PC-3 (cell line): ENCODE measurements around the gene SLC33A1. TPM values are rescaled to one million over a fixed set of nuclear protein-coding genes. Genes with fewer than 3 reads are reported as not detected.
"Not testable (repeated sequence)": the region's sequence is repeated elsewhere in the genome, so short reads cannot be mapped to it uniquely, and the experiment has no call there.

Source experiments
- ATAC-seq: fragments of 200-7000 bp; cut with Tn5 transposase; 2 replicates; pipeline ENCODE4 v1.9.1; 2020; ENCODE audit warnings: mild to moderate bottlenecking, moderate library complexity
- BruUV-seq: library from RNA; stranded (reverse); fragments of 400-500 nt; replicated peaks from 2 replicates; lab custom pipeline; 2021; lab: Mats Ljungman, UMichigan
- CTCF ChIA-PET: fragments of 300-600 bp; sonication (Branson Sonifier 250); formaldehyde crosslinking; loops from one replicate; lab custom pipeline; 2022; ENCODE audit warnings: antibody characterized with exemption; lab: Charles Lee
- POLR2A ChIA-PET: fragments of 300-600 bp; sonication (Branson Sonifier 250); formaldehyde crosslinking; loops from one replicate; lab custom pipeline; 2022; ENCODE audit warnings: antibody characterized with exemption; ENCODE audit not compliant: unreplicated experiment; lab: Charles Lee
- DNase-seq: peaks from one replicate; pipeline ENCODE4 v3.0.0-alpha.2; 2015
- H2AFZ ChIP-seq: fragments of 300-600 bp; sonication (generic); 2 replicates; pipeline ENCODE4 v1.6.0; 2016; ENCODE audit warnings: antibody characterized with exemption, low read length
- H3F3A ChIP-seq: fragments of 300-600 bp; sonication (generic); one replicate; pipeline ENCODE4 v1.6.0; 2017; ENCODE audit warnings: antibody characterized with exemption, low read length, control low read depth, mild to moderate bottlenecking; ENCODE audit not compliant: unreplicated experiment
- H3K27ac ChIP-seq: fragments of 300-600 bp; sonication (generic); 2 replicates; pipeline ENCODE4 v1.5.1; 2016; ENCODE audit warnings: mild to moderate bottlenecking, low read length
- H3K27me3 ChIP-seq: fragments of 300-600 bp; sonication (generic); 2 replicates; pipeline ENCODE4 v1.6.1; 2016; ENCODE audit warnings: low read length, mixed read lengths
- H3K36me3 ChIP-seq: fragments of 300-600 bp; sonication (generic); 2 replicates; pipeline ENCODE4 v1.6.1; 2016; ENCODE audit warnings: low read depth, mixed run types, low read length, mixed read lengths
- H3K4me1 ChIP-seq: fragments of 300-600 bp; sonication (generic); 2 replicates; pipeline ENCODE4 v1.5.1; 2016; ENCODE audit warnings: low read length; ENCODE audit not compliant: insufficient read depth
- H3K4me2 ChIP-seq: fragments of 300-600 bp; sonication (generic); 2 replicates; pipeline ENCODE4 v1.6.0; 2016; ENCODE audit warnings: low read length
- H3K4me3 ChIP-seq: fragments of 300-600 bp; sonication (generic); 2 replicates; pipeline ENCODE4 v1.5.1; 2016; ENCODE audit warnings: mild to moderate bottlenecking, low read length, mixed read lengths
- H3K79me2 ChIP-seq: fragments of 300-600 bp; sonication (generic); 2 replicates; pipeline ENCODE4 v1.6.1; 2017; ENCODE audit warnings: low read length, mixed read lengths
- H3K9ac ChIP-seq: fragments of 300-600 bp; sonication (generic); 2 replicates; pipeline ENCODE4 v1.6.0; 2016; ENCODE audit warnings: mild to moderate bottlenecking, low read length
- H3K9me2 ChIP-seq: fragments of 300-600 bp; sonication (generic); replicated peaks from 2 replicates; pipeline ENCODE4 v1.6.1; 2016; ENCODE audit warnings: mixed run types, low read length, mixed read lengths
- H3K9me3 ChIP-seq: fragments of 300-600 bp; sonication (generic); 2 replicates; pipeline ENCODE4 v1.6.1; 2016; ENCODE audit warnings: low read length, mixed read lengths
- H4K20me1 ChIP-seq: fragments of 300-600 bp; sonication (generic); 2 replicates; pipeline ENCODE4 v1.6.1; 2016; ENCODE audit warnings: low read length, mixed read lengths
- EZH2 ChIP-seq: fragments of 300-600 bp; sonication (generic); IDR thresholded peaks from one replicate; pipeline ENCODE4 v1.6.1; 2017; ENCODE audit warnings: antibody characterized with exemption, mild to moderate bottlenecking, low read length; ENCODE audit not compliant: unreplicated experiment
- EZH2phosphoT487 ChIP-seq: fragments of 300-600 bp; sonication (generic); IDR thresholded peaks from 2 replicates; pipeline ENCODE4 v1.6.1; 2018; ENCODE audit warnings: mild to moderate bottlenecking, antibody characterized with exemption, low read length, borderline replicate concordance
- intact Hi-C: fragments of 100-400 bp; cut with micrococcal nuclease; formaldehyde crosslinking; loops from 2 replicates; pipeline ENCODE4 v1.9.0; 2023
- total RNA-seq: library from RNA; depleted of rRNA; stranded (reverse); fragments of >200 nt; gene quantifications from 2 replicates; pipeline ENCODE4 v1.2.3, GENCODE V29; 2014
- TF ChIP-seq, protein P1 (sequence below): fragments of 300-600 bp; sonication (generic); conservative IDR thresholded peaks from 2 replicates; pipeline ENCODE4 v1.5.1; 2017; ENCODE audit warnings: antibody characterized with exemption, low read depth, mild to moderate bottlenecking, low read length

Gene SLC33A1
- total RNA-seq, 1 experiment from 2014 or later, result 32.9 TPM

DNA sequence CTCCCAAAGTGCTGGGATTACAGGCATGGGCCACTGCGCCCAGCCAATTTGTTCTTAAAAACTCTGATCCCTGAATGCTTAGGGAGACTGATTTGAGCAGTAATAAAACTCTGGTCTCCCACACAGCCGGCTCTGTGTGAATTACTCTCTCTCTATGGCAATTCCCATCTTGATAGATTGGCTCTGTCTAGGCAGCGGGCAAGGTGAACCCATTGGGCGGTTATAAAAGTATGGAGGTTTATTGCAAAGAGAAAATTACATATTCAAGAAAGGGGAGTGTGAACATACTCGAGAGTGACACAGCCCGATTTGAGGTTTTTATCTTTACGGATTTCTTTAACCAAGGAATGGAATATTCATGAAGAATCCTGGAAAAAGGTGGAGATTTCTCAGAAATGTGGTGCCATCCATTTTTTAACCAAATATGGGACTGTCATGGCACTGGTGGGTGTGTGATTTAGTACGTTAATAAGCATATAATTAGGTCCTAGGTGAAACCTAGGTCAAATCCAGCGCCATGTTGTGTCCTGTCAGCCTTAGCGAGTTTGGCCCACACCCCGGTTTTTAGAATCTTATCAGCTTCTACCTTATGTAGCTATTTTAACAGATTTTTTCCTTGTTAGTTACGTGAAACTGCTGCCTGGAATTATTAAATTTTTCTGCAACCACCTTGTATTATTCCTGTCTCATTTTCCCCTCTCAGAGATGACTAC, 9.0 kb upstream of the SLC33A1 start:
- H3K9me2 ChIP-seq, result no peaks in the 10 kb centered on the region
- BruUV-seq, result no TSS peak
- H2AFZ ChIP-seq, result no peak overlapping the region

DNA sequence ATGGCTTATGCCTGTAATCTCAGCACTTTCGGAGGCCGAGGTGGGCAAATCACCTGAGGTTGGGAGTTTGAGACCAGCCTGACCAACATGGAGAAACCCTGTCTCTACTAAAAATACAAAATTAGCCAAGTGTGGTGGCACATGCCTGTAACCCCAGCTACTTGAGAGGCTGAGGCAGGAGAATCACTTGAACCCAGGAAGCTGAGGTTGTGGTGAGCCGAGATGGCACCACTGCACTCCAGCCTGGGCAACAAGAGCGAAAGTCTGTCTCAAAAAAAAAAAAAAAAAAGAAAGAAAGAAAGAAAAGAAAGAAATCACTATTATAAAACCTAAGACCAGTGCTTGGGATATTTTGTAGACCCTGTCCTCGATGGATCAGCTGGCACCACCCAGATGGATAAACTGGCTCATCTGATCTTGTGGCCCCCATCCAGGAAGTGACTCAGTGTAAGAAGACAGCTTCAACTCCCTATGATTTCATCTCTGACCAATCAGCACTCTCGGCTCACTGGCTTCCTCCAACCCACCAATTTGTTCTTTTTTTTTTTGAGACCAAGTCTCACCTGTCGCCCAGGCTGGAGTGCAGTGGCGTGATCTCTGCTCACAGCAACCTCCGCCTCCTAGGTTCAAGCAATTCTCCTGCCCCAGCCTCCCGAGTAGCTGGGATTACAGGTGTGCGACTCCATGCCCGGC, 8.2 kb upstream of the SLC33A1 start:
- H3K4me2 ChIP-seq, H3K9me3 ChIP-seq, H2AFZ ChIP-seq, H3F3A ChIP-seq, POLR2A ChIA-PET, H4K20me1 ChIP-seq, H3K4me1 ChIP-seq, H3K9me2 ChIP-seq, CTCF ChIA-PET, H3K4me3 ChIP-seq, H3K9ac ChIP-seq, intact Hi-C loops, H3K27ac ChIP-seq, H3K79me2 ChIP-seq, BruUV-seq, H3K27me3 ChIP-seq, H3K36me3 ChIP-seq: not testable (repeated sequence)
- ATAC-seq (0 out of 2 replicates have a peak, but pooled peaks have one; percentile 12), DNase-seq (peak; percentile 71)

More for the DNA sequence above, 9.0 kb upstream of the SLC33A1 start:
- Histone ChIP-seq H3K27ac (no peak overlapping the region), H3K4me3 (no peak overlapping the region), H3K4me2 (no peak overlapping the region), H3K9ac (no peak overlapping the region), H3K4me1 (no peaks in the 10 kb centered on the region), H3K9me3 (no peaks in the 10 kb centered on the region), H3K36me3 (no peaks in the 10 kb centered on the region), H3K79me2 (no peaks in the 10 kb centered on the region), H3K27me3 (no peaks in the 10 kb centered on the region), H3F3A (no peaks in the 10 kb centered on the region), H4K20me1 (no peaks in the 10 kb centered on the region)
- intact Hi-C loops, result no loop called here
- ATAC-seq (no peak), DNase-seq (no peak)
- CTCF ChIA-PET, result no interaction called here
- POLR2A ChIA-PET, result no interaction called here
- TF ChIP-seq EZH2phosphoT487 (no peak), EZH2 (no peak)
- TF ChIP-seq, protein P1, sequence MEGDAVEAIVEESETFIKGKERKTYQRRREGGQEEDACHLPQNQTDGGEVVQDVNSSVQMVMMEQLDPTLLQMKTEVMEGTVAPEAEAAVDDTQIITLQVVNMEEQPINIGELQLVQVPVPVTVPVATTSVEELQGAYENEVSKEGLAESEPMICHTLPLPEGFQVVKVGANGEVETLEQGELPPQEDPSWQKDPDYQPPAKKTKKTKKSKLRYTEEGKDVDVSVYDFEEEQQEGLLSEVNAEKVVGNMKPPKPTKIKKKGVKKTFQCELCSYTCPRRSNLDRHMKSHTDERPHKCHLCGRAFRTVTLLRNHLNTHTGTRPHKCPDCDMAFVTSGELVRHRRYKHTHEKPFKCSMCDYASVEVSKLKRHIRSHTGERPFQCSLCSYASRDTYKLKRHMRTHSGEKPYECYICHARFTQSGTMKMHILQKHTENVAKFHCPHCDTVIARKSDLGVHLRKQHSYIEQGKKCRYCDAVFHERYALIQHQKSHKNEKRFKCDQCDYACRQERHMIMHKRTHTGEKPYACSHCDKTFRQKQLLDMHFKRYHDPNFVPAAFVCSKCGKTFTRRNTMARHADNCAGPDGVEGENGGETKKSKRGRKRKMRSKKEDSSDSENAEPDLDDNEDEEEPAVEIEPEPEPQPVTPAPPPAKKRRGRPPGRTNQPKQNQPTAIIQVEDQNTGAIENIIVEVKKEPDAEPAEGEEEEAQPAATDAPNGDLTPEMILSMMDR, result no peak

DNA sequence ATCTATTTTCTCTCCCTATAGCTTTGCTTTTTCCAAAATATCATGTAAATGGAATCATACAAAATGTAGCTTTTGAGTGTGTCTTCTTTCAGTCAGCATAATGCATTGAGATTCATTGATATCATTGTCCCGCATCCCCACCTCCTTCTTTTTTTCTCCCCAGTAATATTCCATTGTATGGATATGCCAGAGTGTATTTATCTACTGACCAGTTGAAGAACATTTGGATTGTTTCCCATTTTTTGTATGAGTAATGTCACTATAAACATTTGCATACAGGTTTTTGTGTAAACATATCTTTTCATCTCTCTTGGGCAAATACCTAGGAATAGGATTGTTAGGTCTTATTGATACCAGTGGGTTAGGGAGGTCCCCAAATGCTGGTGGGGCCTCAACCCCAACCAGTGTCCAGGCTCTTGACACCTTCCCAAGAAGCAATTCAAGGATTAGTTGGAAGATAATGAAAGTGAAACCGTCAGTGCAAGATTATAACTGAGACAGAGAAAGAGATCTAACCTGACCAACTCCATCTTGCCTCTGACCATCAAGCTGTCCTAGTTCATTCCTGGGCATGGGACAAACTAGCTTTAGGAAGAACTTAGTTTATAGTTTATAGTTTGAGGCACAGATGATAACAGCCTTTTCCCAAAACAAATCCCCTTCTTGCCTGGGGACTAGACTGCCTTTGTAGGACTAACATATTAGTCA, 7.4 kb upstream of the SLC33A1 start:
- ChIA-PET CTCF (no interaction called here), POLR2A (no interaction called here)
- Histone ChIP-seq H3K27ac (no peak overlapping the region), H4K20me1 (no peaks in the 10 kb centered on the region), H3K9me3 (no peaks in the 10 kb centered on the region), H3K9ac (no peak overlapping the region), H3K4me1 (no peaks in the 10 kb centered on the region), H3F3A (no peaks in the 10 kb centered on the region), H3K9me2 (no peaks in the 10 kb centered on the region), H3K4me3 (no peak overlapping the region), H3K36me3 (no peaks in the 10 kb centered on the region), H3K4me2 (no peak overlapping the region), H3K79me2 (no peaks in the 10 kb centered on the region), H3K27me3 (no peaks in the 10 kb centered on the region), H2AFZ (no peak overlapping the region)
- BruUV-seq, result no TSS peak
- TF ChIP-seq EZH2phosphoT487 (no peak), EZH2 (no peak)
- TF ChIP-seq, protein P1, result no peak
- intact Hi-C loops, result loop anchor here (2.0 kb wide), 1 partner anchor 159 kb away; no protein-coding TSS in a partner anchor
- ATAC-seq (0 out of 2 replicates have a peak, but pooled peaks have one; percentile 29), DNase-seq (peak; percentile 70)

DNA sequence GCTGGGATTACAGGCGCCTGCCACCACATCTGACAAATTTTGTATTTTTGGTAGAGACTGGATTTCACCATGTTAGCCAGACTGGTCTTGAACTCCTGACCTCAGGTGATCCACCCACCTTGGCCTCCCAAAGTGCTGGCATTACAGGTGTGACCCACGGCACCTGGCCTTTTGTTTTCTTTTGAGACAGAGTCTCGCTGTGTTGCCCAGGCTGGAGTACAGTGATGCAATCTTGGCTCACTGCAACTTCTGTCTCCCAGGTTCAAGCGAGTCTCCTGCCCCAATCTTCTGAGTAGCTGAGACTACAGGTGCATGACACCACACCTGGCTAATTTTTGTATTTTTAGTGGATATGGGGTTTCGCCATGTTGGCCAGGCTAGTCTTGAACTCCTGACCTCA, 6.2 kb upstream of the SLC33A1 start:
- DNase-seq, H3K4me3 ChIP-seq, H3K4me1 ChIP-seq, H2AFZ ChIP-seq, H4K20me1 ChIP-seq, H3K36me3 ChIP-seq, H3F3A ChIP-seq, BruUV-seq, H3K79me2 ChIP-seq, H3K9me2 ChIP-seq, H3K27ac ChIP-seq, POLR2A ChIA-PET, H3K27me3 ChIP-seq, ATAC-seq, H3K9me3 ChIP-seq, H3K4me2 ChIP-seq, H3K9ac ChIP-seq, CTCF ChIA-PET: not testable (repeated sequence)
- intact Hi-C loops, result loop anchor here (1.0 to 2.0 kb wide), 2 partner anchors 107 to 158 kb away; no protein-coding TSS in a partner anchor
